PFSK-1 (cell line): ENCODE results near the gene BECN2.

Experiments used
- FOXP2 ChIP-seq: optimal IDR thresholded peaks from 2 replicates; pipeline ENCODE3; 2011; ENCODE audit warnings: borderline replicate concordance, control low read depth, inconsistent platforms; ENCODE audit not compliant: insufficient read depth; ENCODE audit errors: extremely low read length, extremely low read depth
- POLR2AphosphoS5 ChIP-seq: IDR thresholded peaks from 2 replicates; pipeline ENCODE4 v1.6.1; 2012; ENCODE audit warnings: low read depth, mild to moderate bottlenecking, control low read depth, low read length, moderate library complexity
- SIN3A ChIP-seq: IDR thresholded peaks from 2 replicates; pipeline ENCODE4 v1.6.1; 2012; ENCODE audit warnings: mild to moderate bottlenecking, low read length, moderate library complexity, borderline replicate concordance; ENCODE audit not compliant: insufficient read depth
- TAF1 ChIP-seq: IDR thresholded peaks from 2 replicates; pipeline ENCODE4 v1.6.1; 2012; ENCODE audit warnings: low read length, control low read depth, borderline replicate concordance; ENCODE audit not compliant: insufficient read depth
- TF ChIP-seq, protein P1 (sequence below), 2 experiments: IDR thresholded peaks; 2 replicates each; pipeline versions ENCODE4 v1.6.1 to v1.8.0; 2011 to 2012; ENCODE audit warnings: low read depth in 2 of 2, low read length in 2 of 2, control low read depth in 1 of 2, inconsistent platforms in 1 of 2, mild to moderate bottlenecking in 1 of 2, moderate library complexity in 1 of 2; ENCODE audit not compliant: insufficient read depth in 1 of 2

DNA sequence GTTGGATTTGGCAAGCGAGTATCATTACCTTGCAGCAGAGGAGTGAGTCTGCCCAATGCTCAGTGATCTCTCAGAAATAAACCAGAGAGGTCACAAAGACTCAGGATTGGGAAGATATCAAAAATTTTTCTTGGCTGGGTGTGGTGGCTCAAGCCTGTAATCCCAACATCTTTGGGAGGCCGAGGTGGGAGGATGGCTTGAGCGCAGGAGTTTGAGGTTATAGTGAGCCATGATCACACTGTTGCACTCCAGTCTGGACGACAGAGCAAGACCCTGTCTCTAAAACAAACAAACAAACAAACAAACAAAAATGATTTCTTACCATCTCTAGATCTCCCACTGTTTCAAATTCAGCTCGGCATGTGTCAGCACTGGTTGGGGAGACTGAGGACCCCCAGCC is 13.3 kb upstream of the BECN2 start:
- TF ChIP-seq TAF1 = no peak
- no peak for TF ChIP-seq POLR2AphosphoS5
- TF ChIP-seq, protein P1, sequence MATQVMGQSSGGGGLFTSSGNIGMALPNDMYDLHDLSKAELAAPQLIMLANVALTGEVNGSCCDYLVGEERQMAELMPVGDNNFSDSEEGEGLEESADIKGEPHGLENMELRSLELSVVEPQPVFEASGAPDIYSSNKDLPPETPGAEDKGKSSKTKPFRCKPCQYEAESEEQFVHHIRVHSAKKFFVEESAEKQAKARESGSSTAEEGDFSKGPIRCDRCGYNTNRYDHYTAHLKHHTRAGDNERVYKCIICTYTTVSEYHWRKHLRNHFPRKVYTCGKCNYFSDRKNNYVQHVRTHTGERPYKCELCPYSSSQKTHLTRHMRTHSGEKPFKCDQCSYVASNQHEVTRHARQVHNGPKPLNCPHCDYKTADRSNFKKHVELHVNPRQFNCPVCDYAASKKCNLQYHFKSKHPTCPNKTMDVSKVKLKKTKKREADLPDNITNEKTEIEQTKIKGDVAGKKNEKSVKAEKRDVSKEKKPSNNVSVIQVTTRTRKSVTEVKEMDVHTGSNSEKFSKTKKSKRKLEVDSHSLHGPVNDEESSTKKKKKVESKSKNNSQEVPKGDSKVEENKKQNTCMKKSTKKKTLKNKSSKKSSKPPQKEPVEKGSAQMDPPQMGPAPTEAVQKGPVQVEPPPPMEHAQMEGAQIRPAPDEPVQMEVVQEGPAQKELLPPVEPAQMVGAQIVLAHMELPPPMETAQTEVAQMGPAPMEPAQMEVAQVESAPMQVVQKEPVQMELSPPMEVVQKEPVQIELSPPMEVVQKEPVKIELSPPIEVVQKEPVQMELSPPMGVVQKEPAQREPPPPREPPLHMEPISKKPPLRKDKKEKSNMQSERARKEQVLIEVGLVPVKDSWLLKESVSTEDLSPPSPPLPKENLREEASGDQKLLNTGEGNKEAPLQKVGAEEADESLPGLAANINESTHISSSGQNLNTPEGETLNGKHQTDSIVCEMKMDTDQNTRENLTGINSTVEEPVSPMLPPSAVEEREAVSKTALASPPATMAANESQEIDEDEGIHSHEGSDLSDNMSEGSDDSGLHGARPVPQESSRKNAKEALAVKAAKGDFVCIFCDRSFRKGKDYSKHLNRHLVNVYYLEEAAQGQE (IDR thresholded peaks at IDR 0.05; ENCODE audit: insufficient read depth in 1 of 2, low read depth in 2 of 2, low read length in 2 of 2) = no peak
- no peak for TF ChIP-seq SIN3A
- TF ChIP-seq FOXP2 = no peak
